SK-N-SH treated with all-trans-retinoic acid at 6 μM for 48 hours (cell line): Measurements from ENCODE around the gene KMT2B.

ENCODE experiments used
- ATAC-seq: fragments of 200-7000 bp; cut with Tn5 transposase; 3 replicates; pipeline ENCODE4 v1.9.1; 2020; ENCODE audit warnings: mild to moderate bottlenecking, moderate library complexity
- ARNTL ChIP-seq: fragments of 450-650 bp; formaldehyde crosslinking; IDR thresholded peaks from 2 replicates; pipeline ENCODE4 v1.5.0; 2020; ENCODE audit warnings: low read depth, mild to moderate bottlenecking, moderate library complexity, borderline replicate concordance
- BACH2 ChIP-seq: fragments of 250-450 bp; sonication (Bioruptor Pico); IDR thresholded peaks from 2 replicates; pipeline ENCODE4 v1.9.0; 2021; ENCODE audit warnings: mild to moderate bottlenecking, borderline replicate concordance
- CREB5 ChIP-seq: fragments of 250-450 bp; sonication (Bioruptor Pico); IDR thresholded peaks from 2 replicates; pipeline ENCODE4 v1.5.1; 2020; ENCODE audit warnings: low read depth, mild to moderate bottlenecking, moderate library complexity
- CSDC2 ChIP-seq: fragments of 250-450 bp; sonication (Bioruptor Pico); IDR thresholded peaks from 2 replicates; pipeline ENCODE4 v1.5.0; 2020; ENCODE audit warnings: mild to moderate bottlenecking, moderate library complexity
- CSRNP3 ChIP-seq: fragments of 250-450 bp; sonication (Bioruptor Pico); IDR thresholded peaks from 2 replicates; pipeline ENCODE4 v1.5.1; 2021; ENCODE audit warnings: mild to moderate bottlenecking, moderate library complexity
- ESRRG ChIP-seq: fragments of 250-450 bp; sonication (Bioruptor Pico); IDR thresholded peaks from 2 replicates; pipeline ENCODE4 v1.6.1; 2021; ENCODE audit warnings: mild to moderate bottlenecking
- GLIS3 ChIP-seq: fragments of 250-450 bp; sonication (Bioruptor Pico); IDR thresholded peaks from 2 replicates; pipeline ENCODE4 v1.5.0; 2020; ENCODE audit warnings: mild to moderate bottlenecking, moderate library complexity
- ISL1 ChIP-seq: fragments of 250-450 bp; sonication (Bioruptor Pico); IDR thresholded peaks from 2 replicates; pipeline ENCODE4 v2.1.2; 2022; ENCODE audit warnings: mild to moderate bottlenecking, moderate library complexity
- OSR1 ChIP-seq: fragments of 250-450 bp; sonication (Bioruptor Pico); IDR thresholded peaks from 2 replicates; pipeline ENCODE4 v1.8.0; 2022; ENCODE audit warnings: moderate library complexity, mild to moderate bottlenecking, inconsistent platforms
- PATZ1 ChIP-seq: fragments of 250-450 bp; sonication (Bioruptor Pico); IDR thresholded peaks from 2 replicates; pipeline ENCODE4 v1.8.0; 2020; ENCODE audit warnings: mild to moderate bottlenecking, moderate library complexity, borderline replicate concordance
- POU6F1 ChIP-seq: fragments of 250-450 bp; sonication (Bioruptor Pico); IDR thresholded peaks from 2 replicates; pipeline ENCODE4 v1.8.0; 2021; ENCODE audit warnings: low read depth, mild to moderate bottlenecking, moderate library complexity, borderline replicate concordance
- PPARA ChIP-seq: fragments of 250-450 bp; sonication (Bioruptor Pico); IDR thresholded peaks from 2 replicates; pipeline ENCODE4 v1.5.0; 2020; ENCODE audit warnings: mild to moderate bottlenecking, borderline replicate concordance
- RARB ChIP-seq: fragments of 250-450 bp; sonication (Bioruptor Pico); IDR thresholded peaks from 2 replicates; pipeline ENCODE4 v1.8.0; 2021; ENCODE audit warnings: mild to moderate bottlenecking, moderate library complexity
- TCF4 ChIP-seq: fragments of 250-450 bp; sonication (Bioruptor Pico); IDR thresholded peaks from 2 replicates; pipeline ENCODE4 v1.8.0; 2021; ENCODE audit warnings: mild to moderate bottlenecking, moderate library complexity, borderline replicate concordance
- TOX ChIP-seq: fragments of 250-450 bp; sonication (Bioruptor Pico); IDR thresholded peaks from 2 replicates; pipeline ENCODE4 v1.8.0; 2021; ENCODE audit warnings: mild to moderate bottlenecking, moderate library complexity, borderline replicate concordance
- TSHZ2 ChIP-seq: fragments of 250-450 bp; sonication (Bioruptor Pico); IDR thresholded peaks from 2 replicates; pipeline ENCODE4 v1.5.0; 2020; ENCODE audit warnings: mild to moderate bottlenecking, moderate library complexity
- ZC3H10 ChIP-seq: fragments of 250-450 bp; sonication (Bioruptor Pico); IDR thresholded peaks from 2 replicates; pipeline ENCODE4 v1.5.1; 2021; ENCODE audit warnings: mild to moderate bottlenecking, moderate library complexity
- ZFP3 ChIP-seq: fragments of 250-450 bp; sonication (Bioruptor Pico); IDR thresholded peaks from 2 replicates; pipeline ENCODE4 v1.5.0; 2020; ENCODE audit warnings: mild to moderate bottlenecking, moderate library complexity
- ZFP30 ChIP-seq: fragments of 450-650 bp; formaldehyde crosslinking; IDR thresholded peaks from 2 replicates; pipeline ENCODE4 v1.5.0; 2022; ENCODE audit warnings: mild to moderate bottlenecking, moderate library complexity
- ZNF565 ChIP-seq: fragments of 450-650 bp; formaldehyde crosslinking; conservative IDR thresholded peaks from 2 replicates; pipeline ENCODE4 v1.5.0; 2020; ENCODE audit warnings: low read depth, mild to moderate bottlenecking, moderate library complexity
- ZNF8 ChIP-seq: fragments of 450-650 bp; formaldehyde crosslinking; IDR thresholded peaks from 2 replicates; pipeline ENCODE4 v1.5.0; 2020; ENCODE audit warnings: mild to moderate bottlenecking, moderate library complexity

KMT2B gene

GRCh38 chr19:35670686-35671085, 47.1 kb upstream of the KMT2B start:
- TF ChIP-seq GLIS3 (no peak), PPARA (CRISPR knock-in tag) (no peak), ZC3H10 (CRISPR knock-in tag) (no peak), CSDC2 (CRISPR knock-in tag) (no peak), ZFP3 (CRISPR knock-in tag) (no peak)
- ATAC-seq = no peak

GRCh38 chr19:35671818-35672217, 46.0 kb upstream of the KMT2B start:
- TF ChIP-seq TOX (CRISPR knock-in tag) (no peak), ZFP30 (CRISPR knock-in tag) (no peak), ESRRG (CRISPR knock-in tag) (no peak), OSR1 (CRISPR knock-in tag) (no peak), CSDC2 (CRISPR knock-in tag) (no peak), ZFP3 (CRISPR knock-in tag) (no peak), TCF4 (CRISPR knock-in tag) (no peak), ZNF8 (CRISPR knock-in tag) (no peak), RARB (CRISPR knock-in tag) (no peak)
- TF ChIP-seq, all 23 proteins: peak for 0

GRCh38 chr19:35673121-35673804, 44.5 kb upstream of the KMT2B start:
- no peak for TF ChIP-seq ARNTL (CRISPR knock-in tag)
- no peak for TF ChIP-seq OSR1 (CRISPR knock-in tag)
- no peak for TF ChIP-seq CSDC2 (CRISPR knock-in tag)
- no peak for TF ChIP-seq RARB (CRISPR knock-in tag)
- no peak for TF ChIP-seq ZNF8 (CRISPR knock-in tag)
- TF ChIP-seq TSHZ2 (CRISPR knock-in tag) = no peak
- TF ChIP-seq CREB5 (CRISPR knock-in tag) = no peak
- TF ChIP-seq BACH2 = no peak
- no peak for TF ChIP-seq CSRNP3 (CRISPR knock-in tag)
- TF ChIP-seq PATZ1 (CRISPR knock-in tag) = no peak
- TF ChIP-seq ISL1 = no peak
- no peak for TF ChIP-seq GLIS3
- no peak for TF ChIP-seq ZNF565 (CRISPR knock-in tag)
- no peak for TF ChIP-seq TCF4 (CRISPR knock-in tag)
- no peak for TF ChIP-seq ZC3H10 (CRISPR knock-in tag)
- TF ChIP-seq ESRRG (CRISPR knock-in tag) = no peak
- peak; percentile 95 for ATAC-seq

More at GRCh38 chr19:35671818-35672217, 46.0 kb upstream of the KMT2B start:
- ATAC-seq = no peak

GRCh38 chr19:35675589-35676140, 42.1 kb upstream of the KMT2B start:
- no peak for ATAC-seq
- TF ChIP-seq TCF4 (CRISPR knock-in tag) (no peak), PATZ1 (CRISPR knock-in tag) (no peak), POU6F1 (CRISPR knock-in tag) (no peak), ESRRG (CRISPR knock-in tag) (no peak), CREB5 (CRISPR knock-in tag) (no peak), ZFP30 (CRISPR knock-in tag) (no peak), TOX (CRISPR knock-in tag) (no peak), ISL1 (no peak), RARB (CRISPR knock-in tag) (no peak), GLIS3 (no peak), CSDC2 (CRISPR knock-in tag) (no peak), ARNTL (CRISPR knock-in tag) (no peak)
